Right lobe of liver (tissue), 6 donors: ENCODE data around the gene TMEM225B. TPM values are rescaled to one million over a fixed set of nuclear protein-coding genes. Genes with fewer than 3 reads are reported as not detected.
"Not testable (repeated sequence)": the region's sequence is repeated elsewhere in the genome, so short reads cannot be mapped to it uniquely, and the experiment has no call there.

Experiments
- ATAC-seq, 4 donors: fragments of 200-7000 bp; cut with Tn5 transposase; one replicate each; pipeline ENCODE4 v1.9.1; 2020; ENCODE audit warnings: mild to moderate bottlenecking in 4 of 4, moderate library complexity in 4 of 4
- DNase-seq, 3 donors: peaks; one replicate each; pipeline ENCODE4 v3.0.0-alpha.2; 2020
- H3K27ac ChIP-seq, 3 donors: fragments of 200-600 bp; one replicate each; pipeline ENCODE4 v1.8.0; 2022
- H3K27me3 ChIP-seq, 2 donors: fragments of 200-600 bp; one replicate each; pipeline ENCODE4 v1.8.0; 2022
- H3K36me3 ChIP-seq, 4 donors: fragments of 200-600 bp; sonication (generic) in 1 of 4; one replicate each; pipeline versions ENCODE4 v1.5.1 to v1.8.0; 2017 to 2022; ENCODE audit warnings: control low read depth in 1 of 4
- H3K4me1 ChIP-seq, 4 donors: fragments of 200-600 bp; sonication (generic) in 1 of 4; one replicate each; pipeline versions ENCODE4 v1.5.1 to v1.8.0; 2017 to 2022; ENCODE audit warnings: control low read depth in 1 of 4
- H3K4me3 ChIP-seq, 3 donors: fragments of 200-600 bp; one replicate each; pipeline ENCODE4 v1.8.0; 2022
- H3K9me3 ChIP-seq, 4 donors: fragments of 200-600 bp; sonication (generic) in 1 of 4; one replicate each; pipeline versions ENCODE4 v1.5.1 to v1.8.0; 2017 to 2022; ENCODE audit warnings: control low read depth in 1 of 4
- POLR2A ChIP-seq: fragments of 450-650 bp; IDR thresholded peaks from one replicate; pipeline ENCODE4 v1.6.1; 2017; ENCODE audit warnings: antibody characterized with exemption, mild to moderate bottlenecking
- WGBS: methylation state at CpG from one replicate; pipeline ENCODE4 v1.1.6; 2018; ENCODE audit warnings: low coverage, low lambda C conversion rate; ENCODE audit not compliant: insufficient coverage; ENCODE audit errors: missing lambda C conversion rate; 5-methylcytosine and 5-hydroxymethylcytosine counted together
- intact Hi-C, 2 donors: fragments of 100-400 bp; cut with DNase I; formaldehyde crosslinking; loops; one replicate each; pipeline versions ENCODE4 v1.11.2 to v1.14.1; 2022
- total RNA-seq, 6 experiments: library from RNA; depleted of rRNA in 2 of 6; stranded (reverse); fragments of >200 nt in 2 of 6; fragmentation: NEBNext Ultra II Directional in 3 of 6; extraction: Animal tissue kit (Norgen Biotek cat#: 25700) in 3 of 6; gene quantifications; one replicate each; pipeline versions ENCODE4 v1.1.0 to v1.2.4, GENCODE V29; 2016 to 2023
- TF ChIP-seq, protein P1 (sequence below), 4 donors: fragments of 200-600 bp in 3 of 4; fragments of 450-650 bp in 1 of 4; IDR thresholded peaks; one replicate each; pipeline versions ENCODE4 v1.5.1 to v1.8.0; 2016 to 2022; ENCODE audit warnings: antibody characterized with exemption in 4 of 4, mild to moderate bottlenecking in 2 of 4
- donor health status: DM: no; HTN: yes; CAD: no.
- donor health status: DM: no; HTN: no; CAD: no.
- donor health status: DM: no; HTN: no; CAD: no.
- donor health status: DM: no; HTN: yes; CAD: no.
- donor health status: DM: no; HTN: yes; CAD: no.

The TMEM225B gene
- total RNA-seq, 6 experiments from 2014 or later, result 0.25 to 1.4 (median 0.29) TPM; not detected in 2

DNA sequence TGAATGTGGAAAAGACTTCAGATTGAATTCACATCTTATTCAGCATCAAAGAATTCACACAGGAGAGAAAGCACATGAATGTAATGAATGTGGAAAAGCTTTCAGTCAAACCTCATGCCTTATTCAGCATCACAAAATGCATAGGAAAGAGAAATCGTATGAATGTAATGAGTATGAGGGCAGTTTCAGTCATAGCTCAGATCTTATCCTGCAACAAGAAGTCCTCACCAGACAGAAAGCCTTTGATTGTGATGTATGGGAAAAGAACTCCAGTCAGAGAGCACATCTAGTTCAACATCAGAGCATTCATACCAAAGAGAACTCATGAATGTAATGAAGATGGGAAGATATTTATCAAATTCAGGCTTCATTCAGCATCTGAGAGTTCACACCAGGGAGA lies 24.8 kb upstream of the TMEM225B start:
- H3K36me3 ChIP-seq, result peaks cover 0 to 28% (median 4%) of the 10 kb centered on the region in 4 donors
- TF ChIP-seq, protein P1, sequence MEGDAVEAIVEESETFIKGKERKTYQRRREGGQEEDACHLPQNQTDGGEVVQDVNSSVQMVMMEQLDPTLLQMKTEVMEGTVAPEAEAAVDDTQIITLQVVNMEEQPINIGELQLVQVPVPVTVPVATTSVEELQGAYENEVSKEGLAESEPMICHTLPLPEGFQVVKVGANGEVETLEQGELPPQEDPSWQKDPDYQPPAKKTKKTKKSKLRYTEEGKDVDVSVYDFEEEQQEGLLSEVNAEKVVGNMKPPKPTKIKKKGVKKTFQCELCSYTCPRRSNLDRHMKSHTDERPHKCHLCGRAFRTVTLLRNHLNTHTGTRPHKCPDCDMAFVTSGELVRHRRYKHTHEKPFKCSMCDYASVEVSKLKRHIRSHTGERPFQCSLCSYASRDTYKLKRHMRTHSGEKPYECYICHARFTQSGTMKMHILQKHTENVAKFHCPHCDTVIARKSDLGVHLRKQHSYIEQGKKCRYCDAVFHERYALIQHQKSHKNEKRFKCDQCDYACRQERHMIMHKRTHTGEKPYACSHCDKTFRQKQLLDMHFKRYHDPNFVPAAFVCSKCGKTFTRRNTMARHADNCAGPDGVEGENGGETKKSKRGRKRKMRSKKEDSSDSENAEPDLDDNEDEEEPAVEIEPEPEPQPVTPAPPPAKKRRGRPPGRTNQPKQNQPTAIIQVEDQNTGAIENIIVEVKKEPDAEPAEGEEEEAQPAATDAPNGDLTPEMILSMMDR (IDR thresholded peaks at IDR 0.05), result no peak
- no peak for TF ChIP-seq POLR2A
- intact Hi-C loops, result no loop called here

DNA sequence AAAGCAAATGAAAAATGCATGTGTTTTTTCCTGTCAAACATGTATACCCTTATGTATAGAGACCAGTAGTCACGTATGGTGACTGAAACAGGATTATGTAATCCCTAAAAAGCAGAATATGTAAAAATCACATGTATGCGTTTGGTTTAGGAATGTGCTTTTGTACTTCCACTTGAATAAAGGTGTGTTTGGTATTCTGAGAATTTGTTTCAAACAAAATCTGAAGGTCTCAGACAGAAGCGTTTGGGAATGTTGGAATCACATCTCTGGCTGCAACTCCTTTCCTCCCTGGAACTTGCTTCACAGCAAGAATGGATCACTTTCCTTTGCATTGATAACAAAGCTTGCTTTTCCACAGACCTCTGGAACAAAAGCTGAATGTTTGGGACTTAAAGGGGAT lies 21.8 kb upstream of the TMEM225B start:
- no peak for ATAC-seq
- no peak overlapping the region for H3K27ac ChIP-seq
- TF ChIP-seq, protein P1 (IDR thresholded peaks at IDR 0.05), result no peak
- no peak for TF ChIP-seq POLR2A
- 76% methylated on average over 3 of the region's 3 CpGs for WGBS
- H3K27me3 ChIP-seq, result no peaks in the 10 kb centered on the region
- no peak for DNase-seq
- no peak overlapping the region for H3K4me3 ChIP-seq
- H3K9me3 ChIP-seq, result no peaks in the 10 kb centered on the region
- peaks cover 0 to 11% (median 2%) of the 10 kb centered on the region in 4 donors for H3K36me3 ChIP-seq
- intact Hi-C loops, result no loop called here
- peaks cover 0 to 10% (median 2%) of the 10 kb centered on the region in 4 donors for H3K4me1 ChIP-seq

More for the DNA sequence above, 24.8 kb upstream of the TMEM225B start:
- Histone ChIP-seq H3K4me1 (no peaks in the 10 kb centered on the region), H3K4me3 (no peak overlapping the region), H3K27me3 (no peaks in the 10 kb centered on the region), H3K9me3 (no peaks in the 10 kb centered on the region), H3K27ac (no peak overlapping the region)
- ATAC-seq (no peak), DNase-seq (no peak)
- WGBS, result 100% methylated on average over 1 of the region's 1 CpG

DNA sequence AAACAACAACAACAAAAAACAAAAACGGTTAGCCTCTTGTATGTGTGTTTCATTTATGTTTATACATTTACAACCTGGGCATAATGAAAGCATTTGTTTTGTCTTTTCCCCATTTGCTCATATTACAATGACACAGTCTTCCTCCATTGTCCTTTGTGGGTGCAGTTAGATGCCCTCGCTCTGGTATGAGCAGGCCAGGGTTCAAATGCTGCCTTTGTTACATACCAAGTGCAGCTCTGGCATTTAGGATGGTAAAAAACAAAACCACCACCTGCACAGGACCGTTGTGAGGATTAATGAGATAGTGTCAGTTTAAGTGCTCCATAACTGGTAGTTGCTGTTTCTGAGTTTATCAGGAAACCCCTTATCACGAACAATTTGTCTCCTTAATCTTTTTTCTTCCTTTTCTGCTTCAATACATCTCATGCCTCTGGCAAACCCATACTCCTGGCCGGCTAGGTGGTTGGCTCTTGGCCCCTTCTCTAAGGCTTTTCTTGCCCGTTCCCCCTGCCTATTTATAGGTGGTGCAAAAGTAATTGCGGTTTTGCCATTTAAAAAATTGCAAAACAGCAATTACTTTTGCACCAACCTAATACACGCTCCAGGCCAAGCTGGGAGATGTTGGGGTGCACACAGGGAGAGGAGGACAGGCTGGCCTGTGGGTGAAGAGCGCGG lies 18.6 kb upstream of the TMEM225B start:
- no peaks in the 10 kb centered on the region for H3K36me3 ChIP-seq
- H3K4me3 ChIP-seq, result peak overlapping the region in 1 of 3 donors; percentile 46
- no peaks in the 10 kb centered on the region for H3K27me3 ChIP-seq
- ATAC-seq, result no peak
- TF ChIP-seq POLR2A, result no peak
- TF ChIP-seq, protein P1 (IDR thresholded peaks at IDR 0.05), result no peak
- H3K4me1 ChIP-seq, result peaks cover 0 to 10% (median 2%) of the 10 kb centered on the region in 4 donors
- 51% methylated on average over 10 of the region's 10 CpGs for WGBS
- intact Hi-C loops, result no loop called here
- no peaks in the 10 kb centered on the region for H3K9me3 ChIP-seq
- no peak for DNase-seq
- H3K27ac ChIP-seq, result no peak overlapping the region

DNA sequence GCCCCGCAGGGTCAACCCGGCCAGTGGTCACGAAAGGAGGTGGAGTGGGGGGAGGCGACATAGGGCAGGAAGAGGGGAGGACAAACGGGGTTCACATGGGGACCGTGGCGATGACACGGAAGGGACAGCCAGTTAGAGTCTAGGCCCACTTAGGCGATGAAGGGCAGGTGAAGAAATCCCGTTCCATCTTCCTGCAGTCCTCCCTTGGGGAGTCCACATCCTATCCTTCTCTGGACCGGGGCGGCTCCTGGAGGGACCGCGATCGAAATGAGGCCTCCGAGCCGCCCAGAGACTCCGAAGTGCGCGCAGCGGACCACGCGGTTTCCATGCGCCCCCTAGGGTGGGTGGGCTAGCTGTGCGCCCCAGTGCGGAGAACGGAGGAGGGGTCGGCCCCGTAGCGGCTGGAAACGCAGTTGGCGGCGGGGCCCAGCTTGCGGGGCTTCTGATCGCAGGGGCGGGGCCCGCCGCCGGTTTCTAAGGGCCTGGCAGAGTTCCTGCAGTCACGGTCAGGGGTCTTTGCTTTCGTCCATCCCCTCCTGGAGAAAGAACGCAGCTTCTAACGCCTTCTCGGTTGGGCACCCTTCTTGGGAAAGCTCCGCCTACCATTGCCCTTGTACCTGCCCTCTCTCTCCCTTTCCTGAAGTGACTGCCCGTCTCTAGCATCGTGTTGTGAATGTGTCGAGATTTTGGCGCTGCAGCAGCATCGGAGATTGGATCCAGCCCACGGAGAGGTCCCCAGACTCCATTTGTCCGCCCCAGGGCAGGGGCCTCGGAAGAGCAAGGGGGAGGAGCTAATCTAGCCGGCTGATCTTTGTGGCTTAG lies 17.9 kb upstream of the TMEM225B start:
- no peaks in the 10 kb centered on the region for H3K36me3 ChIP-seq
- no peak overlapping the region for H3K27ac ChIP-seq
- 4% methylated on average over 25 of the region's 54 CpGs for WGBS
- DNase-seq (peak in 1 of 3 donors; percentile 24), ATAC-seq (peak; percentile 73 to 78 (median 74))
- peak overlapping the region; percentile 39 to 51 (median 46) for H3K4me3 ChIP-seq
- intact Hi-C loops, result no loop called here
- no peaks in the 10 kb centered on the region for H3K27me3 ChIP-seq
- no peaks in the 10 kb centered on the region for H3K9me3 ChIP-seq
- TF ChIP-seq POLR2A, result no peak
- TF ChIP-seq, protein P1 (IDR thresholded peaks at IDR 0.05), result peak in 2 of 4 donors; percentile 8 to 14
- H3K4me1 ChIP-seq, result peaks cover 0 to 10% (median 2%) of the 10 kb centered on the region in 4 donors

DNA sequence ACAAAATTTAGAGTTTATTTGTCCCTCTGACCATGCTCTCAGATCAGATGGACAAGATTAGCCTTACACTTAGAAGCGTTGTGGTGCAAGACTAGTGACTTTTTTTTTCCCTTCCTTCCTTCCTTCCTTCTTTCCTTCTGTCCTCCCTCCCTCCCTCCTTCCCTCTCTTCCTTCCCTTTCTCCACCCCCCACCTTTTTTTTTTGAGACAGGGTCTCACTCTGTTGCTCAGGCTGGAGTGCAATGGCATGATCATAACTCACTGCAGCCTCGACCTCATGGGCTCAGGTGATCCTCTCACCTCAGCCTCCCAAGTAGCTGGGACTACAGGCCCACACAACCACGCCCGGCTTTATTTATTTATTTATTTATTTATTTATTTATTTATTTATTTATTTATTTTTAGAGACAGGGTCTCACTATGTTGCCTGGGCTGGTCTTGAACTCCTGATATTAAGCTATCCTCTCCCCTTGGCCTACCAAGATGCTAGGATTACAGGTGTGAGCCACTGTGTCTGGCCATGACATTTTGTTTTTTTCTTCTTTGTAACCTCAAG lies 17.2 kb upstream of the TMEM225B start:
- intact Hi-C loops, H3K27me3 ChIP-seq, ATAC-seq, H3K27ac ChIP-seq, DNase-seq, H3K36me3 ChIP-seq, H3K9me3 ChIP-seq: not testable (repeated sequence)
- H3K4me3 ChIP-seq, result peak overlapping the region; percentile 39 to 51 (median 46)
- H3K4me1 ChIP-seq, result peaks cover 0 to 10% (median 2%) of the 10 kb centered on the region in 4 donors
- 55% methylated on average over 4 of the region's 4 CpGs for WGBS
